Mammary epithelial cell (primary cell): ENCODE results near the gene PHC2.

Experiments
- CTCF ChIP-seq, 2 donors: IDR thresholded peaks in 1 of 2; conservative IDR thresholded peaks in 1 of 2; 2 replicates each; pipeline ENCODE4 v1.5.1; 2011 to 2012; ENCODE audit warnings: inconsistent platforms in 2 of 2, low read length in 2 of 2, mild to moderate bottlenecking in 2 of 2, control low read depth in 1 of 2, low read depth in 1 of 2; ENCODE audit not compliant: insufficient read depth in 1 of 2; ENCODE audit errors: extremely low read depth in 1 of 2
- EZH2 ChIP-seq: IDR thresholded peaks from 2 replicates; pipeline ENCODE4 v1.6.1; 2012; ENCODE audit warnings: low read length, inconsistent platforms, borderline replicate concordance

DNA sequence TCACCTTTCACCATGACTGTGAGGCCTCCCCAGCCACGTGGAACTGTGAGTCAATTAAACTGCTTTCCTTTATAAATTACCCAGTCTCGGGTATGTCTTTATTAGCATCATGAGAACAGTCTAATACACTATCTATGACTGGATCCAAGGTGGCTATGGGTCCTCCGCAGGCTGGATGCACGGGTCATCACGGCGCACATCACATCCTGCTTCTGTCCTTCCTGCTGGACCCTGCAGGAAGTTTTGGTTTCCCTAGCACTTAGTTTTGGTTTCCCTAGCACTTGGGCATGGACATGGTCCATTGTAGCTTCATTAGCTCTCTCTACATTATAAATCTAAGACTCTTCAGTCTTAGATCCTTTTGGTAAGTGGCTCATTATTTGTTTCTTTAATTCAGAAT is 14.2 kb upstream of the PHC2 start:
- TF ChIP-seq CTCF (conservative IDR thresholded peaks at IDR 0.05 in 1 of 2, IDR thresholded peaks at IDR 0.05 in 1 of 2; ENCODE audit: extremely low read depth in 1 of 2, insufficient read depth in 1 of 2, low read depth in 1 of 2, low read length in 2 of 2) (no peak), EZH2 (no peak)
